T-helper 2 cell treated with Interferon-gamma antibody and Interleukin-4, amounts not matched to agents 100 ng/mL and 5 ng/mL, for 36 hours (primary cell): Measurements from ENCODE around the gene DNAI4. TPM values are rescaled to one million over a fixed set of nuclear protein-coding genes. Genes with fewer than 3 reads are reported as not detected.
"Not testable (repeated sequence)": the region's sequence is repeated elsewhere in the genome, so short reads cannot be mapped to it uniquely, and the experiment has no call there.

Experiments used
- intact Hi-C: fragments of 100-400 bp; cut with micrococcal nuclease; formaldehyde crosslinking; loops from one replicate; pipeline ENCODE4 v1.15.1; 2023
- total RNA-seq: library from RNA; stranded (reverse); gene quantifications from 2 replicates; pipeline ENCODE4 v1.2.3, GENCODE V29; 2022

The DNAI4 gene, protein sequence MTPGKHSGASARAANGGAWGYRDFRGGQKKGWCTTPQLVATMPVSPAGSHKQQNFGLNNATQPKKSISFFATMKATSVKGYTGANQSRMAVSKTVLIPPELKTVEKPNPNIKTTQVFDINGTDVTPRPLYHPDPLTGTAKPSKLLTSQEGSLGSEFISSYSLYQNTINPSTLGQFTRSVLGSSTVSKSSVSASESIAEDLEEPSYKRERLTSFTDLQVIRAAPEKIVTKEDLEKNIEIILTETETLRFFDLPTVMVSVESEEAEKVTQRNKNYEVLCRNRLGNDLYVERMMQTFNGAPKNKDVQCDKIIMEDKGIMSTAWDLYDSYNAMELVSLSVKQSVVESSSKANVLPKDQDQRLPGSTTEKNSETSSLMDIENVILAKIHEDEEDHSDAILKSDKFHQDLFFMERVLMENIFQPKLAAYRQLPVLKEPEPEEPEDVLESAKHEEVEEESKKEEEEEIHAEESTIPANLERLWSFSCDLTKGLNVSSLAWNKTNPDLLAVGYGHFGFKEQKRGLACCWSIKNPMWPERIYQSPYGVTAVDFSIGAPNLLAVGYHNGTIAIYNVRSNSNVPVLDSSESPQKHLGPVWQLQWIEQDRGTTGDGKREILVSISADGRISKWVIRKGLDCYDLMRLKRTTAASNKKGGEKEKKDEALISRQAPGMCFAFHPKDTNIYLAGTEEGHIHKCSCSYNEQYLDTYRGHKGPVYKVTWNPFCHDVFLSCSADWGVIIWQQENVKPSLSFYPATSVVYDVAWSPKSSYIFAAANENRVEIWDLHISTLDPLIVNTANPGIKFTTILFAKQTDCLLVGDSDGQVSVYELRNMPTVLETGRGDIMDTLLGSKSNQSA
- 1.6 and 2.3 TPM in 2 replicates for total RNA-seq

- intact Hi-C loops, result loop anchor here (1.0 to 10.0 kb wide), 9 partner anchors 160 to 1958 kb away; partner anchors contain the start of genes AK4, DEPDC1, GADD45A and JAK1
Observed at GRCh38 chr1:66924756-66925557, at the start of gene DNAI4, which contains the start of gene MIER1. Gene DNAI4, minus strand, starts transcription at chr1:66924856. Its CDS starts 25 bp downstream, at chr1:66924831. Gene MIER1, plus strand, starts transcription at chr1:66924990. Its CDS starts 39 bp downstream, at chr1:66925029.

DNA sequence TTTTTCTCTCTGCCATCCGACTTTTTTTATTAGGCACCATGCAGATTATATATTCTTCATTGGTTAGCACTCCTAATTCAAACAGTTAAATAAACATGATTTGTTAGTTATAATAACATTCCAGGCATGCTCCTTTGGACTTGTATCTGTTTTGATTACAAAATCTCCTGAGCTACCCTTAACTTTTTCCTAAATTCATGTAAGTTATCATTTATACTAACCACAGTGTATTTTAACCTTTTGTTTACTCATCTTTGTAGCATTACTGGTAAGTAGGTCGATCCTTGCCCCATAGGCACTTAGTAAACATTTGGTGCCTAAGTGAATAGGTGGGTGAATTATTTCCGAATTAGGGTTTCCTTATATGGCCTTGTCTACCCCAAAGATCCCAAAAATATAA, 43.9 kb upstream of the DNAI4 start:
- intact Hi-C loops, result no loop called here

GRCh38 chr1:66966188-66966873, 41.7 kb upstream of the DNAI4 start:
- intact Hi-C loops, result not testable (repeated sequence)

- intact Hi-C loops, result no loop called here
Observed at GRCh38 chr1:66957938-66958337, 33.3 kb upstream of the DNAI4 start.

- intact Hi-C loops, result no loop called here
Observed at GRCh38 chr1:66954208-66954607, 29.6 kb upstream of the DNAI4 start.

DNA sequence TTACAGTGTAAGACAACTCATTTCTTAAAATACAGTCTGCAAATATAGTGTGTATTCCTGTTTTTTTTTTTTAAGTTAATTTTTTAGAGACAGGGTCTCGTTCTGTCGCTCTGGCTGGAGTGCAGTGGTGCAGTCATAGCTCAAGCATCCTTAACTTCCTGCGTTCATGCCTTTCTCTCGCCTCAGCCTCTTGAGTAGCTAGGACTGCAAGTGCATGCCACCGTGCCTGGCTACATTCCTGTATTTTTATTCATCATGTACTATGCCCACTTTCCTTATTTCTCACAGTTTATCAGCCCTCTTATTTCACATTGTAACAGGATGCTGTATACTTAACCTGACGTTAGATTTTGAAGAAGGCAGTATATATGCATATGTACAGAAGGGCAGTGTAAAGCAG, 26.9 kb upstream of the DNAI4 start:
- intact Hi-C loops, result no loop called here

GRCh38 chr1:66947267-66947666, 22.6 kb upstream of the DNAI4 start:
- intact Hi-C loops, result no loop called here

- intact Hi-C loops, result no loop called here
Observed at GRCh38 chr1:66945316-66945715, 20.7 kb upstream of the DNAI4 start.

GRCh38 chr1:66944330-66945274, 19.9 kb upstream of the DNAI4 start:
- intact Hi-C loops, result no loop called here

GRCh38 chr1:66943361-66943969, 18.8 kb upstream of the DNAI4 start:
- intact Hi-C loops, result no loop called here

- intact Hi-C loops, result no loop called here
Observed at GRCh38 chr1:66940981-66941380, 16.3 kb upstream of the DNAI4 start.

- intact Hi-C loops, result loop anchor here (10.0 kb wide), 2 partner anchors 236 to 366 kb away; partner anchors contain the start of gene IL12RB2
Observed at GRCh38 chr1:66938613-66939012, 14.0 kb upstream of the DNAI4 start.

- intact Hi-C loops, result loop anchor here (10.0 kb wide), 2 partner anchors 237 to 367 kb away; partner anchors contain the start of gene IL12RB2
Observed at GRCh38 chr1:66937529-66938234, 13.0 kb upstream of the DNAI4 start.

GRCh38 chr1:66933887-66934700, 9.4 kb upstream of the DNAI4 start:
- intact Hi-C loops, result loop anchor here (10.0 kb wide), 2 partner anchors 241 to 371 kb away; partner anchors contain the start of gene IL12RB2

- intact Hi-C loops, result loop anchor here (10.0 kb wide), 2 partner anchors 243 to 373 kb away; partner anchors contain the start of gene IL12RB2
Observed at GRCh38 chr1:66932291-66932690, 7.6 kb upstream of the DNAI4 start.

DNA sequence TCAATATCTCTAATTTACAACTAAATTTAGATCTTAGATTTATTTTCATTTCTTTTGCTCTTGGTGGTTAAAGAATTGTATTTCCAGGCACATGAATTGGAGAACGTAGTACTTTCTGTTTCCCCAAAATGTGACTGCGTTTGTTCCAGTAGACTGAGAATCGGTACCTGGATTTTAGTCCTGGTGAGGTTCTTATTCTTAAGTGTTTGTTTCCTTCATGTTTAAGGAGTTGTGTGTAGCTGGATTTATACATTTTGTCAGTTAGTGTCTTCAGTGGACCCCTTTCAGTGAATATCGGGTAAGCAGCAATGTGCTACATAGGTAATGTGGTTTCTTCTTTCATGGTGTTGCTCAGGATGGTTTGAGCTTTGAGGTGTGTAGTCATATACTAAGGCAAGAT, 6.9 kb upstream of the DNAI4 start:
- intact Hi-C loops, result loop anchor here (1.0 to 10.0 kb wide), 4 partner anchors 11 to 405 kb away; partner anchors contain the start of gene IL12RB2

GRCh38 chr1:66930823-66931174, 6.1 kb upstream of the DNAI4 start:
- intact Hi-C loops, result loop anchor here (1.0 to 10.0 kb wide), 7 partner anchors 12 to 500 kb away; partner anchors contain the start of genes IL12RB2 and SERBP1
